ENCODE results near the gene PLPP1. TPM values are rescaled to one million over a fixed set of nuclear protein-coding genes. Genes with fewer than 3 reads are reported as not detected.

PLPP1 gene
- total RNA-seq, 2 experiments from 2014 or later = 2.9 to 3.0 TPM

GRCh38 chr5:55502759-55503158 lies 32.0 kb downstream of the PLPP1 start:
- ATAC-seq (ENCODE audit: poor library complexity) = no peak
- Mint-ChIP-seq H3K27me3 (no peaks in the 10 kb centered on the region), H3K4me1 (ENCODE audit: low read depth) (peaks cover 29% of the 10 kb centered on the region), H3K9me3 (no peaks in the 10 kb centered on the region), H3K36me3 (ENCODE audit: low read depth) (no peaks in the 10 kb centered on the region), H3K4me3 (no peak overlapping the region), H3K27ac (no peak overlapping the region)
- no peak for DNase-seq
- ChIA-PET POLR2A (no interaction called here), CTCF (no interaction called here)
- Histone ChIP-seq H3K4me1 (ENCODE audit: insufficient read depth, low read length) (no peaks in the 10 kb centered on the region), H3K9me3 (ENCODE audit: control insufficient read depth in 1 of 2, insufficient read depth in 1 of 2, low read length in 2 of 2) (no peaks in the 10 kb centered on the region), H3K4me3 (ENCODE audit: low read length) (no peak overlapping the region), H3K36me3 (ENCODE audit: insufficient read depth, low read length) (no peaks in the 10 kb centered on the region), H3K27me3 (ENCODE audit: control insufficient read depth in 1 of 2, insufficient read depth in 2 of 2, low read length in 2 of 2) (no peaks in the 10 kb centered on the region), H3K27ac (ENCODE audit: low read depth in 1 of 2, low read length in 2 of 2) (no peak overlapping the region)
- intact Hi-C loops (cut with DNase I, micrococcal nuclease) = no loop called here
- no peak for TF ChIP-seq CTCF (IDR thresholded peaks at IDR 0.05)

GRCh38 chr5:55498457-55498856 lies 36.3 kb downstream of the PLPP1 start:
- H3K9me3 ChIP-seq (ENCODE audit: control insufficient read depth in 1 of 2, insufficient read depth in 1 of 2, low read length in 2 of 2) = no peaks in the 10 kb centered on the region
- peaks cover 19% of the 10 kb centered on the region for H3K4me1 Mint-ChIP-seq (ENCODE audit: low read depth)
- H3K4me3 ChIP-seq (ENCODE audit: low read length) = no peak overlapping the region
- H3K9me3 Mint-ChIP-seq = no peaks in the 10 kb centered on the region
- H3K36me3 Mint-ChIP-seq (ENCODE audit: low read depth) = no peaks in the 10 kb centered on the region
- no peak for TF ChIP-seq CTCF (IDR thresholded peaks at IDR 0.05)
- no peaks in the 10 kb centered on the region for H3K27me3 Mint-ChIP-seq
- no peak overlapping the region for H3K4me3 Mint-ChIP-seq
- H3K27ac Mint-ChIP-seq = no peak overlapping the region
- ATAC-seq (ENCODE audit: poor library complexity) (no peak), DNase-seq (no peak)
- POLR2A ChIA-PET = no interaction called here
- H3K27ac ChIP-seq (ENCODE audit: low read depth in 1 of 2, low read length in 2 of 2) = no peak overlapping the region
- no peaks in the 10 kb centered on the region for H3K36me3 ChIP-seq (ENCODE audit: insufficient read depth, low read length)
- H3K4me1 ChIP-seq (ENCODE audit: insufficient read depth, low read length) = no peaks in the 10 kb centered on the region
- H3K27me3 ChIP-seq (ENCODE audit: control insufficient read depth in 1 of 2, insufficient read depth in 2 of 2, low read length in 2 of 2) = no peaks in the 10 kb centered on the region
- intact Hi-C loops (cut with DNase I, micrococcal nuclease) = no loop called here
- CTCF ChIA-PET = no interaction called here

- Mint-ChIP-seq H3K27me3 (no peaks in the 10 kb centered on the region), H3K36me3 (ENCODE audit: low read depth) (no peaks in the 10 kb centered on the region), H3K4me1 (ENCODE audit: low read depth) (peaks cover 12% of the 10 kb centered on the region), H3K4me3 (no peak overlapping the region), H3K9me3 (no peaks in the 10 kb centered on the region), H3K27ac (no peak overlapping the region)
- H3K27ac ChIP-seq (ENCODE audit: low read depth in 1 of 2, low read length in 2 of 2) = no peak overlapping the region
- ATAC-seq (ENCODE audit: poor library complexity) (no peak), DNase-seq (no peak)
- TF ChIP-seq CTCF (IDR thresholded peaks at IDR 0.05) = no peak
- H3K9me3 ChIP-seq (ENCODE audit: control insufficient read depth in 1 of 2, insufficient read depth in 1 of 2, low read length in 2 of 2) = no peaks in the 10 kb centered on the region
- ChIA-PET POLR2A (no interaction called here), CTCF (no interaction called here)
- H3K36me3 ChIP-seq (ENCODE audit: insufficient read depth, low read length) = no peaks in the 10 kb centered on the region
- no peaks in the 10 kb centered on the region for H3K27me3 ChIP-seq (ENCODE audit: control insufficient read depth in 1 of 2, insufficient read depth in 2 of 2, low read length in 2 of 2)
- no peaks in the 10 kb centered on the region for H3K4me1 ChIP-seq (ENCODE audit: insufficient read depth, low read length)
- intact Hi-C loops (cut with DNase I, micrococcal nuclease) = no loop called here
- no peak overlapping the region for H3K4me3 ChIP-seq (ENCODE audit: low read length)
Measured at GRCh38 chr5:55497712-55498111, 37.1 kb downstream of the PLPP1 start.
